ENCODE data around the gene ZNF341. TPM values are rescaled to one million over a fixed set of nuclear protein-coding genes. Genes with fewer than 3 reads are reported as not detected.

The ZNF341 gene
- total RNA-seq, 1 donor from 2014 or later: 4.2 TPM

GRCh38 chr20:33816191-33816590 is 84.4 kb downstream of the ZNF341 start:
- Histone ChIP-seq H3K27me3 (no peaks in the 10 kb centered on the region), H3K9me3 (no peaks in the 10 kb centered on the region), H3K4me1 (peaks cover 89% of the 10 kb centered on the region), H3K27ac (no peak overlapping the region), H3K4me3 (no peak overlapping the region), H3K36me3 (no peaks in the 10 kb centered on the region)
- intact Hi-C loops (cut with DNase I): no loop called here
- DNase-seq (ENCODE audit: extremely low spot score in 2 of 2): no peak
- no peak for TF ChIP-seq POLR2A (IDR thresholded peaks at IDR 0.05)
- no peak for TF ChIP-seq POLR2AphosphoS5 (IDR thresholded peaks at IDR 0.05; ENCODE audit: insufficient read depth in 1 of 2, low read depth in 1 of 2)
- no peak for TF ChIP-seq CTCF (IDR thresholded peaks at IDR 0.05)

GRCh38 chr20:33817411-33817810 is 85.6 kb downstream of the ZNF341 start:
- Histone ChIP-seq H3K36me3 (no peaks in the 10 kb centered on the region), H3K4me3 (no peak overlapping the region), H3K9me3 (no peaks in the 10 kb centered on the region), H3K27ac (no peak overlapping the region), H3K27me3 (no peaks in the 10 kb centered on the region), H3K4me1 (peaks cover 83% of the 10 kb centered on the region)
- no peak for DNase-seq (ENCODE audit: extremely low spot score in 2 of 2)
- no peak for TF ChIP-seq POLR2A (IDR thresholded peaks at IDR 0.05)
- no peak for TF ChIP-seq CTCF (IDR thresholded peaks at IDR 0.05)
- no peak for TF ChIP-seq POLR2AphosphoS5 (IDR thresholded peaks at IDR 0.05; ENCODE audit: insufficient read depth in 1 of 2, low read depth in 1 of 2)
- intact Hi-C loops (cut with DNase I): no loop called here

GRCh38 chr20:33819456-33819855 is 87.7 kb downstream of the ZNF341 start:
- H3K9me3 ChIP-seq: no peaks in the 10 kb centered on the region
- no peak overlapping the region for H3K4me3 ChIP-seq
- no peak overlapping the region for H3K27ac ChIP-seq
- H3K4me1 ChIP-seq: peaks cover 83% of the 10 kb centered on the region
- intact Hi-C loops (cut with DNase I): no loop called here
- no peaks in the 10 kb centered on the region for H3K36me3 ChIP-seq
- TF ChIP-seq POLR2A (IDR thresholded peaks at IDR 0.05) (no peak), CTCF (IDR thresholded peaks at IDR 0.05) (no peak), POLR2AphosphoS5 (IDR thresholded peaks at IDR 0.05; ENCODE audit: insufficient read depth in 1 of 2, low read depth in 1 of 2) (no peak)
- H3K27me3 ChIP-seq: no peaks in the 10 kb centered on the region
- DNase-seq (ENCODE audit: extremely low spot score in 2 of 2): no peak

GRCh38 chr20:33820362-33820761 is 88.6 kb downstream of the ZNF341 start:
- Histone ChIP-seq H3K4me1 (peaks cover 83% of the 10 kb centered on the region), H3K36me3 (no peaks in the 10 kb centered on the region), H3K27me3 (no peaks in the 10 kb centered on the region), H3K9me3 (no peaks in the 10 kb centered on the region), H3K4me3 (no peak overlapping the region), H3K27ac (no peak overlapping the region)
- no peak for TF ChIP-seq POLR2AphosphoS5 (IDR thresholded peaks at IDR 0.05; ENCODE audit: insufficient read depth in 1 of 2, low read depth in 1 of 2)
- no peak for TF ChIP-seq POLR2A (IDR thresholded peaks at IDR 0.05)
- TF ChIP-seq CTCF (IDR thresholded peaks at IDR 0.05): no peak
- DNase-seq (ENCODE audit: extremely low spot score in 2 of 2): no peak
- intact Hi-C loops (cut with DNase I): no loop called here

- H3K36me3 ChIP-seq: no peaks in the 10 kb centered on the region
- TF ChIP-seq POLR2A (IDR thresholded peaks at IDR 0.05) (no peak), POLR2AphosphoS5 (IDR thresholded peaks at IDR 0.05; ENCODE audit: insufficient read depth in 1 of 2, low read depth in 1 of 2) (no peak), CTCF (IDR thresholded peaks at IDR 0.05) (no peak)
- peaks cover 83% of the 10 kb centered on the region for H3K4me1 ChIP-seq
- intact Hi-C loops (cut with DNase I): no loop called here
- no peaks in the 10 kb centered on the region for H3K9me3 ChIP-seq
- no peak overlapping the region for H3K4me3 ChIP-seq
- H3K27me3 ChIP-seq: no peaks in the 10 kb centered on the region
- no peak for DNase-seq (ENCODE audit: extremely low spot score in 2 of 2)
- no peak overlapping the region for H3K27ac ChIP-seq
Observed at GRCh38 chr20:33821270-33821836, 89.6 kb downstream of the ZNF341 start.
